Fibroblast of upper back skin (primary cell): ENCODE measurements around the gene B4GALNT1.
"Not testable (repeated sequence)": the region's sequence is repeated elsewhere in the genome, so short reads cannot be mapped to it uniquely, and the experiment has no call there.

Experiments used
- DNase-seq: peaks from one replicate; pipeline ENCODE4 v3.0.0-alpha.2; 2013

The B4GALNT1 gene

GRCh38 chr12:57632958-57633840, at the start of gene B4GALNT1:
TSS of gene B4GALNT1 (minus strand) at chr12:57633201. CDS start at chr12:57632132, 1,069 bp downstream.
- DNase-seq, result peak; percentile 45

DNA sequence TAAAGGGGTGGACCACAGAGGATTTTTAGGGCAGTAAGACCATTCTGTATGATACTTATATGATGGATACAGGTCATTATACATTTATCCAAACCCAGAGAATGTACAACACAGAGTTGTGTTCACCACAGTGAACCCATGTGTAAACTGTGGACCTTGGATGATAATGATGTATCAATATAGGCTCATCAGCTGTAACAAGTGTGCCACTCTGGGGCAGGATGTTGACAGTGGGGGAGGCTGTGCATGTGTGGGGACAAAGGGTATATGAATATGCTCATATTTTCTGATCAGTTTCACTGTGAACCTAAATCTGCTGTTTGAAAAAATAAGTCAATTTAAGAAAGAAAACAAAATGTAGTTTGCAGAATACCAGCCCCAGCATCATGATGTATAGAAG, 46.7 kb upstream of the B4GALNT1 start:
- DNase-seq, result no peak

DNA sequence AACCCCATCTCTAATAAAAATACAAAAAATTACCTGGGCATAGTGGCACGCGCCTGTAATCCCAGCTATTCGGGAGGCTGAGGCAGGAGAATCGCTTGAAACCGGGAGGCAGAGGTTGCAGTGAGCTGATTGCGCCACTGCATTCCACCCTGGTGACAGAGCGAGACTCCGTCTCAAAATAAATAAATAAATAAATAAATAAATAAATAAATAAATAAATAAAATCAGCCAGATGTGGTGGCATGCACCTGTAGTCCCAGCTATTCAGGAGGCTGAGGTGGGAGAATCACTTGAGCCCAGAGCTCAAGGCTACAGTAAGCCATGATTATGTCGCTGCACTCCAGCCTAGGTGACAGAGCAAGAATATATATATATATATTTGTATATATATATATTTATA, 44.9 kb upstream of the B4GALNT1 start:
- DNase-seq, result not testable (repeated sequence)

- DNase-seq, result no peak
Observed at GRCh38 chr12:57674691-57675090, 41.7 kb upstream of the B4GALNT1 start.

DNA sequence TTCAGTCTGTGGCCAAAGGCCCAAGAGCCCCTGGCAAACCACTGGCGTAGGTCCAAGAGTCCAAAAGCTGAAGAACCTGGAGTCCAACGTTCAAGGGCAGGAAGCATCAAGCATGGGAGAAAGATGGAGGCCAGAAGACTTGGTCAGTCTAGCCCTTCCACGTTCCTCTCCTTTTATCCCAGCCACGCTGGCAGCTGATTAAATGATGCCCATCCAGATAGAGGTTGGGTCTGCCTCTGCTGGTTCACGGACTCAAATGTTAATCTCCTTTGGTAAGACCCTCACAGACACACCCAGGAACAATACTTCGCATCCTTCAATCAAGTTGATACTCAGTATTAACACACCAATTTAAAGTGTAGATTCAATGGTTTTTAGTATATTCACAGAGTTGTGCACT, 39.8 kb upstream of the B4GALNT1 start:
- DNase-seq, result no peak

DNA sequence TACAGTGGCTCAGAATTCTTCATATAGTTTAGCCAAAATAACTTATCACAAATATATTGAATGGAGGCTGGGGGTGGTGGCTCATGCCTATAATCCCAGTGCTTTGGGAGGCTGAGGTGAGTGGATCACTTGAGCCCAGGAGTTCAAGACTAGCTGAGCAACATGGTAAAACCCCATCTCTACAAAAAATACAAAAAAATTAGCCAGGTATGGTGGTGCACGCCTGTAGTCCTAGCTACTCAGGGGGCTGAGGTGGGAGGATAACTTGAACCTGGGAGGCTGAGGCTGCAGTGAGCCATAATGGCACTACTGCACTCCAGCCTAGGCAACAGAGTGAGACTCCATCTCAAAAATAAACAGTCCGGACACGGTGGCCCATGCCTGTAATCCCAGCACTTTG, 38.8 kb upstream of the B4GALNT1 start:
- not testable (repeated sequence) for DNase-seq

DNA sequence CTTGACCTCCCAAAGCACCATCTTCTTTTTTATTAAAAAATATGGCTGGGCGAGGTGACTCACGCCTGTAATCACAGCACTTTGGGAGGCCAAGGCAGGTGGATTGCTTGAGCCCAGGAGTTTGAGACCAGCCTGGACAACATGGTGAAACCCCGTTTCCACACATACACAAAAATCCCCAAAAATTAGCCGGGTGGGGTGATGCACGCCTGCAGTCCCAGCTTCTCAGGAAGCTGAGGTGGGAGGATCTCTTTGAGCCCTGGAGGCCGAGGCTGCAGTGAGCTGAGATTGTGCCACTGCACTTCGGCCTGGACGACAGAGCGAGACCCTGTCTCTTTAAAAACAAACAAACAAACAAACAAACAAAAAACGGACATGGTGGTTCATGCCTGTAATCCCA, 36.7 kb upstream of the B4GALNT1 start:
- DNase-seq, result not testable (repeated sequence)

GRCh38 chr12:57666897-57667296, 33.9 kb upstream of the B4GALNT1 start:
- DNase-seq, result no peak

GRCh38 chr12:57665066-57665820, 32.2 kb upstream of the B4GALNT1 start:
- DNase-seq, result not testable (repeated sequence)

DNA sequence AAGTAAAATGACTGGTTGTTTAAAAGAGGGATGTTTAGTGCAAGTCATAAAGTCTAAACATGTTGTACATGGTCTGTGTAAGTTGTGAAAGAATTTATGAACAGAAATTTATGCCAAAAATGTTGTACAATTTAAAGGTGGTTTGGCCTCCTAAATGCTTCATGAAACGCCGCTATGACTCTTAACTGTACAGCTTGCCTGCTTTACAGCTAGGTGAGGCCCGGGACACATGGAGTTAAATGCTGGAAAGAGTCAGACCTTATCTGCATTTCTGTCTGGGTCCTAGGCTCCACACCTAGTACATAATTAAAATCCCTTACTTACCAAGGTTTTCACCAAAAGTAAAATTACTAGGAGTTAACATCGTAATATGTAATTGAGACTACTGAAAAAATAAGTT, 28.4 kb upstream of the B4GALNT1 start:
- DNase-seq, result no peak

GRCh38 chr12:57658890-57659289, 25.9 kb upstream of the B4GALNT1 start:
- DNase-seq, result no peak

- peak; percentile 11 for DNase-seq
Observed at GRCh38 chr12:57657744-57658143, 24.7 kb upstream of the B4GALNT1 start.

DNA sequence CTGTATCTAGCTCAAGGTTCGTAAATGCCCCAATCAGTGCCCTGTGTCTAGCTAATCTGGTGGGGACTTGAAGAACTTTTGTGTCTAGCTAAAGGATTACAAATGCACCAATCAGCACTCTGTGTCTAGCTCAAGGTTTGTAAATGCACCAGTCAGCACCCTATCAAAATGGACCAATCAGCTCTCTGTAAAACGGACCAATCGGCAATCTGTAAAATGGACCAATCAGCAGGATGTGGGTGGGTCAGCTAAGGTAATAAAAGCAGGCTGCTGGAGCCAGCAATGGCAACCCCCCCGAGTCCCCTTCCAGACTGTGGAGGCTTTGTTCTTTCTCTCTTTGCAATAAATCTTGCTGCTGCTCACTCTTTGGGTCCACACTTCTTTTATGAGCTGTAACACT, 23.4 kb upstream of the B4GALNT1 start:
- not testable (repeated sequence) for DNase-seq

DNA sequence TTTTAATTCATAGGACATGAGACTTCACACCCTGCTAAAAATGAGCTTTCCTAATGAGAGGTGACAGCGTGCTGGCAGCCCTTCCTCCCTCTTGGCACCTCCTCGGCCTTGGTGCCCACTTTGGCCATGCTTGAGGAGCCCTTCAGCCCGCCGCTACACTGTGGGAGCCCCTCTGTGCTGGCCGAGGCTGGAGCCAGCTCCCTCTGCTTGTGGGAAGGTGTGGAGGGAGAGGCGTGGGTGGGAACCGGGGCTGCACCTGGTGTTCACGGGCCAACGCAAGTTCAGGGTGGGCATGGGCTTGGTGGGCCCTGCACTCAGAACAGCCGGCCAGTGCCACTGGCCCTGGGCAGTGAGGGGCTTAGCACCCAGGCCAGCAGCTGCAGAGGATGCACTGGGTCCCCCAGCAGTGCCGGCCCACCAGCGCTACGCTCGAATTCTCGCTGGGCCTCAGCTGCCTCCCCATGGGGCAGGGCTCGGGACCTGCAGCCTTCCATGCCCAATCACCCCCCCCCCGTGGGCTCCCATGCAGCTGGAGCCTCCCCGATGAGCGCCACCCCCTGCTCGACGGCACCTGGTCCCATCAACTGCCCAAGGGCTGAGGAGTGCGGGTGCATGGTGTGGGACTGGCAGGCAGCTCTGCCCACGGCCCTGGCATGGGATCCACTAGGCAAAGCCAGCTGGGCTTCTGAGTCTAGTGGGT, 22.7 kb upstream of the B4GALNT1 start:
- no peak for DNase-seq

DNA sequence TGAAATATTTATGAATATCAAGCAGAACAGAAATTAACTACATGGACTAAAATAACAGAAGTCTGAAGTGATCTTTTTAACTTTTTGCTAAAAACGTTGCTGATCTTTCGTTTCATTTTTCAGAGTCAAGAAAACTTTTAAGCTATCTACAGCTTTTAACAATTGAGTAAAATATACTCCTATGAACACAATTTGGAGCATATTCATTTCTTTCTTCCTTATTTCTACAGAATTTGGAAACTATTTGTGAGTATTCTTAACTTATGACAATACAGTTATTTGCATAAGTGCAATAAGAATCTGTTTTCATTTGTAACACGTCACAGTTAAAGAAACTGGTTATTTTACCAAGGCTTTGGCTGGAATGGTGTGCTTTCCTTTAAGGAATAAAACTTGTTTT, 21.0 kb upstream of the B4GALNT1 start:
- DNase-seq, result no peak

GRCh38 chr12:57646659-57647049, 13.7 kb upstream of the B4GALNT1 start:
- not testable (repeated sequence) for DNase-seq

- not testable (repeated sequence) for DNase-seq
Observed at GRCh38 chr12:57645990-57646658, 13.1 kb upstream of the B4GALNT1 start.

DNA sequence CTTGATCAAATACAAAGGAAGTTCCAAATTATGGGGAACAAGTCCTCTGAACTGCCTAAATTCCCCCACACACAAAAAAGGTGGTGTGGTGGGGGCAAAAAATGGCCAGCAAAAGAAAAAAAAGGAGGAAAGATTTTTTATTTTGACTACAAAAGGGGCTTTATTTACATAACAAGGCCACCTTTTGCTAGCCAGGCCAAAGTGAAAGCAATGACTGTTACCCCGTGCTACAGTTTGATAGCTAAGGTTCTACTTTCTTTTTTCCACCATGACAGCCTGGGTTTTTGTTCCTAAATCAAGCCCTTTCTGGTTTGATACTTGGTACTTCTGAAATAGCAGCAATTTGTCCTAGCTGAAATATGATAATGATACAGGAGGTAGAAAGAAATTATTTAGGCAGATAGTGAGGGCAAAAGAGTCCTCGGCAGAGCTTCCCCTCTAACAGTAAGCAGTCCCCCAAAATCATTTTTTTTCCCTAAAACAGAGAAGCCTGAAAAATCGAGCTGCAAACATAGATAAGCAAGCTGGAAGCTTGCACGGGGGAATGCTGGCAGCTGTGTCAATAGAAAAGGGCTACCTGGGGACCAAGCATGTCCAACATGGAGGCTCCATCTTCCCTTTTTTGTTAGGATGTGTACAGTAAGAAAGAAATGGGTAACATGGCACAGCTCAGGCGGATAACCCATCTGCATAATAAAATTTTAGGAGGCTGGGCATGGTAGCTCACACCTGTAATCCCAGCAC, 8.9 kb upstream of the B4GALNT1 start:
- DNase-seq, result no peak

DNA sequence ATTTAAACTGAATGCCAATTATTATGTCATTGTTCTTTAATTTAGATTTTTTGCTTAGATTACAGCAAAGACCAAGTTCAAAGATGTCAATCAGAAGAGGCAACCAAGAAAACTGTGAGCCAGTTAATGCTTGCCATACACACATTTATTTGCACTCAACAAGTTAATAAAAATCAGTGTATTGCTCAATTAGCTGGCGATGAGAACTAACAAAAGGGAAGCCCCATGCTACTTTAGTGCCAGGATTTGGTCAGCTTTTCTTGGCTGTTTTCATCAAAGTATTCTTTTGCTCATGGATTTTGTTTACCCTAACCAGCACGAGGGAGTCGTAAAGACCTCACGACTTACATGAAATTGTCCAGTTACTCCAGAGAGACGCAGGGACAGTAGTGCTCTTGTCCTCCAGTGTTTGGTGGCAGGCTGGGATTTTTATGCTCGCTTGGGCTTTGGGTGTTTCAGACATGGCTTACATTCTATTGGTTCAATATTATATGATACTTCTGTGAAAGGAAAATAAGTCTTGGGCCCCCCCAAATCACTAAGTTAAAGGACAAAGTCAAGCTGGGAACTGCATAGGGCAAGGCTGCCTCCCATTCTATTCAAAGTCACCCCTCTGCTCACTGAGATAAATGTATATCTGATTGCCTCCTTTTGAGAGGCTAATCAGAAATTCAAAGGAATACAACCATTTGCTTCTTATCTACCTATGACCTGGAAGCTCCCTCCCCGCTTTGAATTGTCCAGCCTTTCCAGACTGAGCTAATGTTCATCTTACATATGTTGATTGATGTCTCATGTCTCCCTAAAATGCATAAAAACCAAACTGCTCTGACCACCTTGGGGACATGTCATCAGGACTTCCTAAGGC, 7.4 kb upstream of the B4GALNT1 start:
- no peak for DNase-seq

GRCh38 chr12:57638096-57638495, 5.1 kb upstream of the B4GALNT1 start:
- DNase-seq, result no peak

DNA sequence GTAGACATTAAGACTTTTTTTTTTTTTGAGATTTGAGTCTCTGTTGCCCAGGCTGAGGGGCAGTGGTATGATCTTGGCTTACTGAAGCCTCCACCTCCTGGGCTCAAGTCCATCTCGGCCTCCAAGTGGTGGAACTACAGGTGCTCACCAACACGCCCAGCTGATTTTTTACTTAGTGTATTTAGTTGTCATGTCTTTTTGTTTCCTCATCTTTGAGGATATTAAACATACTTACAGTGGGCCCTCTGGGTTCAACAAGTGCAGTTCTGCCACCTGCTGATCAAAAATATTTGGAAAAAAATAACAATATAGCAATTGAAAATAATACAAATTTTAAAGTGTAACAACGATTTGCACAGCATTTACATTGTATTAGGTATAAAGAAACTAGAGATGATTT, 4.4 kb upstream of the B4GALNT1 start:
- no peak for DNase-seq
